ENCODE measurements around the gene RFX7. TPM values are rescaled to one million over a fixed set of nuclear protein-coding genes. Genes with fewer than 3 reads are reported as not detected.

The RFX7 gene
- total RNA-seq, 2 experiments from 2014 or later: 33.8 to 42.5 TPM

GRCh38 chr15:56042031-56042430 is 201.6 kb downstream of the RFX7 start:
- POLR2A ChIA-PET: no interaction called here
- peaks cover 8% of the 10 kb centered on the region for H3K36me3 Mint-ChIP-seq (ENCODE audit: low read depth)
- no peak overlapping the region for H3K4me3 Mint-ChIP-seq
- CTCF ChIA-PET: interaction anchor here (1.2 to 1.8 kb wide), 2 partner anchors 11 to 36 kb away, joined by 3 to 6 read pairs; no protein-coding TSS in a partner anchor
- H3K4me1 Mint-ChIP-seq: peaks cover 43% of the 10 kb centered on the region
- H3K9me3 Mint-ChIP-seq: peaks cover 23% of the 10 kb centered on the region
- peaks cover 7% of the 10 kb centered on the region for H3K27me3 Mint-ChIP-seq
- DNase-seq: no peak
- H3K27ac Mint-ChIP-seq: peak overlapping the region; percentile 89

- POLR2A ChIA-PET: no interaction called here
- peaks cover 43% of the 10 kb centered on the region for H3K4me1 Mint-ChIP-seq
Measured at GRCh38 chr15:56040081-56041035, 203.3 kb downstream of the RFX7 start.

GRCh38 chr15:56038707-56039106 is 205.0 kb downstream of the RFX7 start:
- ChIA-PET CTCF (no interaction called here), POLR2A (no interaction called here)
- no peak for DNase-seq
- H3K27ac Mint-ChIP-seq: no peak overlapping the region
- peaks cover 5% of the 10 kb centered on the region for H3K36me3 Mint-ChIP-seq (ENCODE audit: low read depth)
- H3K9me3 Mint-ChIP-seq: peaks cover 12% of the 10 kb centered on the region
- peaks cover 42% of the 10 kb centered on the region for H3K4me1 Mint-ChIP-seq
- H3K27me3 Mint-ChIP-seq: no peaks in the 10 kb centered on the region
- H3K4me3 Mint-ChIP-seq: no peak overlapping the region

More at GRCh38 chr15:56040081-56041035, 203.3 kb downstream of the RFX7 start:
- H3K27ac Mint-ChIP-seq: no peak overlapping the region
- H3K27me3 Mint-ChIP-seq: peaks cover 2% of the 10 kb centered on the region
- no peak for DNase-seq
- H3K4me3 Mint-ChIP-seq: no peak overlapping the region
- peaks cover 19% of the 10 kb centered on the region for H3K9me3 Mint-ChIP-seq
- CTCF ChIA-PET: no interaction called here
- H3K36me3 Mint-ChIP-seq (ENCODE audit: low read depth): peaks cover 8% of the 10 kb centered on the region

- ChIA-PET CTCF (no interaction called here), POLR2A (no interaction called here)
- Mint-ChIP-seq H3K9me3 (peaks cover 9% of the 10 kb centered on the region), H3K4me1 (peaks cover 35% of the 10 kb centered on the region), H3K4me3 (no peak overlapping the region), H3K36me3 (ENCODE audit: low read depth) (peaks cover 5% of the 10 kb centered on the region), H3K27ac (no peak overlapping the region), H3K27me3 (no peaks in the 10 kb centered on the region)
- DNase-seq: no peak
Measured at GRCh38 chr15:56038015-56038414, 205.7 kb downstream of the RFX7 start.

Other genes with a start within 250 kb of the RFX7 start
- 1 to 10 TPM in 1 of 2 experiments, under 1 TPM in 1; 0.71 to 1.1 TPM for gene TEX9, start 121.5 kb upstream of the RFX7 start, total RNA-seq
- under 1 TPM; 0.23 to 0.79 TPM for gene MNS1, start 221.3 kb upstream of the RFX7 start, total RNA-seq